ENCODE results near the gene HDAC1.

- TF ChIP-seq, protein P1, sequence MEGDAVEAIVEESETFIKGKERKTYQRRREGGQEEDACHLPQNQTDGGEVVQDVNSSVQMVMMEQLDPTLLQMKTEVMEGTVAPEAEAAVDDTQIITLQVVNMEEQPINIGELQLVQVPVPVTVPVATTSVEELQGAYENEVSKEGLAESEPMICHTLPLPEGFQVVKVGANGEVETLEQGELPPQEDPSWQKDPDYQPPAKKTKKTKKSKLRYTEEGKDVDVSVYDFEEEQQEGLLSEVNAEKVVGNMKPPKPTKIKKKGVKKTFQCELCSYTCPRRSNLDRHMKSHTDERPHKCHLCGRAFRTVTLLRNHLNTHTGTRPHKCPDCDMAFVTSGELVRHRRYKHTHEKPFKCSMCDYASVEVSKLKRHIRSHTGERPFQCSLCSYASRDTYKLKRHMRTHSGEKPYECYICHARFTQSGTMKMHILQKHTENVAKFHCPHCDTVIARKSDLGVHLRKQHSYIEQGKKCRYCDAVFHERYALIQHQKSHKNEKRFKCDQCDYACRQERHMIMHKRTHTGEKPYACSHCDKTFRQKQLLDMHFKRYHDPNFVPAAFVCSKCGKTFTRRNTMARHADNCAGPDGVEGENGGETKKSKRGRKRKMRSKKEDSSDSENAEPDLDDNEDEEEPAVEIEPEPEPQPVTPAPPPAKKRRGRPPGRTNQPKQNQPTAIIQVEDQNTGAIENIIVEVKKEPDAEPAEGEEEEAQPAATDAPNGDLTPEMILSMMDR (IDR thresholded peaks at IDR 0.05; ENCODE audit: borderline replicate concordance, extremely low read depth, low read length, poor library complexity, severe bottlenecking): no peak
- TF ChIP-seq EZH2 (IDR thresholded peaks at IDR 0.05; ENCODE audit: borderline replicate concordance, low read depth, low read length, severe bottlenecking): no peak
These were observed 7.4 kb downstream of the HDAC1 start for GRCh38 chr1:32299327-32299726.

Measured in DND-41 (cell line).